ENCODE results near the gene PER1. TPM values are rescaled to one million over a fixed set of nuclear protein-coding genes. Genes with fewer than 3 reads are reported as not detected.

Gene PER1, protein sequence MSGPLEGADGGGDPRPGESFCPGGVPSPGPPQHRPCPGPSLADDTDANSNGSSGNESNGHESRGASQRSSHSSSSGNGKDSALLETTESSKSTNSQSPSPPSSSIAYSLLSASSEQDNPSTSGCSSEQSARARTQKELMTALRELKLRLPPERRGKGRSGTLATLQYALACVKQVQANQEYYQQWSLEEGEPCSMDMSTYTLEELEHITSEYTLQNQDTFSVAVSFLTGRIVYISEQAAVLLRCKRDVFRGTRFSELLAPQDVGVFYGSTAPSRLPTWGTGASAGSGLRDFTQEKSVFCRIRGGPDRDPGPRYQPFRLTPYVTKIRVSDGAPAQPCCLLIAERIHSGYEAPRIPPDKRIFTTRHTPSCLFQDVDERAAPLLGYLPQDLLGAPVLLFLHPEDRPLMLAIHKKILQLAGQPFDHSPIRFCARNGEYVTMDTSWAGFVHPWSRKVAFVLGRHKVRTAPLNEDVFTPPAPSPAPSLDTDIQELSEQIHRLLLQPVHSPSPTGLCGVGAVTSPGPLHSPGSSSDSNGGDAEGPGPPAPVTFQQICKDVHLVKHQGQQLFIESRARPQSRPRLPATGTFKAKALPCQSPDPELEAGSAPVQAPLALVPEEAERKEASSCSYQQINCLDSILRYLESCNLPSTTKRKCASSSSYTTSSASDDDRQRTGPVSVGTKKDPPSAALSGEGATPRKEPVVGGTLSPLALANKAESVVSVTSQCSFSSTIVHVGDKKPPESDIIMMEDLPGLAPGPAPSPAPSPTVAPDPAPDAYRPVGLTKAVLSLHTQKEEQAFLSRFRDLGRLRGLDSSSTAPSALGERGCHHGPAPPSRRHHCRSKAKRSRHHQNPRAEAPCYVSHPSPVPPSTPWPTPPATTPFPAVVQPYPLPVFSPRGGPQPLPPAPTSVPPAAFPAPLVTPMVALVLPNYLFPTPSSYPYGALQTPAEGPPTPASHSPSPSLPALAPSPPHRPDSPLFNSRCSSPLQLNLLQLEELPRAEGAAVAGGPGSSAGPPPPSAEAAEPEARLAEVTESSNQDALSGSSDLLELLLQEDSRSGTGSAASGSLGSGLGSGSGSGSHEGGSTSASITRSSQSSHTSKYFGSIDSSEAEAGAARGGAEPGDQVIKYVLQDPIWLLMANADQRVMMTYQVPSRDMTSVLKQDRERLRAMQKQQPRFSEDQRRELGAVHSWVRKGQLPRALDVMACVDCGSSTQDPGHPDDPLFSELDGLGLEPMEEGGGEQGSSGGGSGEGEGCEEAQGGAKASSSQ (N-terminal part only)
- total RNA-seq (161 TPM), polyA plus RNA-seq (ENCODE audit: insufficient read depth, low read depth, low replicate concordance) (25.2 TPM)
- long read RNA-seq, donor 1, partial matches to known transcripts, result 0 of 6 reads
- long read RNA-seq, donor 1, other reads (novel, unspliced or antisense), result 0 of 6 reads
- long read RNA-seq, donor 2, partial matches to known transcripts, result 0 of 6 reads
- long read RNA-seq, donor 2, other reads (novel, unspliced or antisense), result 0 of 6 reads
- long read RNA-seq, donor 3, partial matches to known transcripts, result 0 of 7 reads
- long read RNA-seq, donor 3, other reads (novel, unspliced or antisense), result 0 of 7 reads
- long read RNA-seq, donor 4, result 0 reads
- long read RNA-seq, donor 5, result 0 reads
- long read RNA-seq, donor 6, partial matches to known transcripts, result 0 of 3 reads
- long read RNA-seq, donor 6, other reads (novel, unspliced or antisense), result 0 of 3 reads
- long read RNA-seq, donor 7, partial matches to known transcripts, result 47 of 86 reads
- long read RNA-seq, donor 7, other reads (novel, unspliced or antisense), result 37 of 86 reads
- long read RNA-seq, donor 8, partial matches to known transcripts, result 0 of 6 reads
- long read RNA-seq, donor 8, other reads (novel, unspliced or antisense), result 0 of 6 reads
- long read RNA-seq, donor 9, partial matches to known transcripts, result 0 of 5 reads
- long read RNA-seq, donor 9, other reads (novel, unspliced or antisense), result 0 of 5 reads
- long read RNA-seq, donor 10, transcript PER1-207 (2 exons, 540 nt), result major isoform, 5 of 34 reads
- long read RNA-seq, donor 10, partial matches to known transcripts, result 20 of 34 reads
- long read RNA-seq, donor 10, other reads (novel, unspliced or antisense), result 0 of 34 reads

- H3K27ac ChIP-seq (ENCODE audit: low read depth in 2 of 2, low read length in 2 of 2), result peak within 1 kb of the TSS; percentile 99 to 100
- H3K9ac ChIP-seq (ENCODE audit: low read length in 3 of 3), result peak within 1 kb of the TSS; percentile 72 to 98 (median 96)
- FAIRE-seq (peak; percentile 90), DNase-seq (peak; percentile 95 to 98 (median 97))
- H3K4me3 ChIP-seq (ENCODE audit: low read length in 3 of 3), result peak within 1 kb of the TSS; percentile 64 to 99 (median 94)
- H3K9me3 ChIP-seq (ENCODE audit: control insufficient read depth in 2 of 3, insufficient read depth in 1 of 3, low read length in 3 of 3), result no peaks in the 10 kb centered on the region
- H3K36me3 ChIP-seq (ENCODE audit: control insufficient read depth in 2 of 3, insufficient read depth in 3 of 3, low read length in 3 of 3), result peaks cover 0 to 44% (median 26%) of the 10 kb centered on the region in 3 donors
- H3K4me1 ChIP-seq (ENCODE audit: control insufficient read depth in 2 of 3, insufficient read depth in 2 of 3, low read depth in 1 of 3, low read length in 3 of 3), result peaks cover 5 to 29% (median 21%) of the 10 kb centered on the region in 3 donors
- TF ChIP-seq, protein P1, sequence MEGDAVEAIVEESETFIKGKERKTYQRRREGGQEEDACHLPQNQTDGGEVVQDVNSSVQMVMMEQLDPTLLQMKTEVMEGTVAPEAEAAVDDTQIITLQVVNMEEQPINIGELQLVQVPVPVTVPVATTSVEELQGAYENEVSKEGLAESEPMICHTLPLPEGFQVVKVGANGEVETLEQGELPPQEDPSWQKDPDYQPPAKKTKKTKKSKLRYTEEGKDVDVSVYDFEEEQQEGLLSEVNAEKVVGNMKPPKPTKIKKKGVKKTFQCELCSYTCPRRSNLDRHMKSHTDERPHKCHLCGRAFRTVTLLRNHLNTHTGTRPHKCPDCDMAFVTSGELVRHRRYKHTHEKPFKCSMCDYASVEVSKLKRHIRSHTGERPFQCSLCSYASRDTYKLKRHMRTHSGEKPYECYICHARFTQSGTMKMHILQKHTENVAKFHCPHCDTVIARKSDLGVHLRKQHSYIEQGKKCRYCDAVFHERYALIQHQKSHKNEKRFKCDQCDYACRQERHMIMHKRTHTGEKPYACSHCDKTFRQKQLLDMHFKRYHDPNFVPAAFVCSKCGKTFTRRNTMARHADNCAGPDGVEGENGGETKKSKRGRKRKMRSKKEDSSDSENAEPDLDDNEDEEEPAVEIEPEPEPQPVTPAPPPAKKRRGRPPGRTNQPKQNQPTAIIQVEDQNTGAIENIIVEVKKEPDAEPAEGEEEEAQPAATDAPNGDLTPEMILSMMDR (IDR thresholded peaks at IDR 0.05; ENCODE audit: borderline replicate concordance, extremely low read depth, insufficient read depth), result no peak
- H3K27me3 ChIP-seq (ENCODE audit: control insufficient read depth, insufficient read depth, low read length), result no peaks in the 10 kb centered on the region
- intact Hi-C loops (cut with DNase I), result no loop called here
These were observed at the start of gene PER1 for GRCh38 chr17:8152112-8152775. Gene PER1, minus strand, starts transcription at chr17:8152404. Its CDS starts 1,698 bp downstream, at chr17:8150706.

DNA sequence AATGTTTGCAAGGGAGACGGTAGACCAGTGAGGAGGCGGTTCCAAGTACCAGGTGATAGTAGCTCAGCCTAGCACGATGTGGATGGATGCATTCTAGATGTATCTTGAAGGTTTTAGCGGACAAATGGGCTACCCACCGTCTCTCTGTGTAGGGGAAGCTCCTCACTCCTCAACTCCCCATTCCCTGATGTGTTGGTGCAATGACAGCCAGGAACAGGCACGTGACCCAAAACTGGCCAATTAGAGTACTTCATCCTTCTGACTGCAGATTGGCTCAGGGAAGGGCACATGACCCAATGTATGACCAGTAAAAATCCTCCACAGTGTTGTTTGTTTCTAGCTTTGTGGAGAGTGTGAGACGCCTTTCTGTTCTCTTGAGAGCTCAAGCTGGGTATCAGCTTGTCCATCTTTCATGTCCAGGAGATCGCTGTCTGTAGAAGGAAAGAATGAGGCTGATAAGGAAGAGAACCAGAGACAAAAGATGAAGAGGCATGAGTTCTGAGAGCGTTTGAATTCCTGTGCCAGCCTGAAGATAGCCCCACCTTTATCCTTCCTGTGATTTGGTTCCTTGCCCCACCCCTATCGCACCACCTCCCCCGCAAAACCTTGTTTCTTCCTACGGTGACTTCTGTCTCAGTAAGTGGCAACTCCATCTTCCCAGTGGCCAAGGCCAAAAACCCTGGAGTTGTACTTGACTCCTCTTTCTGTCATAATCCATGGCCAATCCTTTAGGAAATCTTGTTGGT is 40.0 kb upstream of the PER1 start:
- FAIRE-seq (peak; percentile 94), DNase-seq (peak; percentile 73 to 96 (median 88))
- H3K4me3 ChIP-seq (ENCODE audit: low read length in 3 of 3), result peak overlapping the region; percentile 52 to 78 (median 56)
- H3K4me1 ChIP-seq (ENCODE audit: control insufficient read depth in 2 of 3, insufficient read depth in 2 of 3, low read depth in 1 of 3, low read length in 3 of 3), result peaks cover 5 to 34% (median 20%) of the 10 kb centered on the region in 3 donors
- H3K9me3 ChIP-seq (ENCODE audit: control insufficient read depth in 2 of 3, insufficient read depth in 1 of 3, low read length in 3 of 3), result no peaks in the 10 kb centered on the region
- intact Hi-C loops (cut with DNase I), result no loop called here
- H3K27ac ChIP-seq (ENCODE audit: low read depth in 2 of 2, low read length in 2 of 2), result peak overlapping the region in 1 of 2 donors; percentile 85
- H3K27me3 ChIP-seq (ENCODE audit: control insufficient read depth, insufficient read depth, low read length), result no peaks in the 10 kb centered on the region
- TF ChIP-seq, protein P1 (IDR thresholded peaks at IDR 0.05; ENCODE audit: borderline replicate concordance, extremely low read depth, insufficient read depth), result no peak
- no peaks in the 10 kb centered on the region for H3K36me3 ChIP-seq (ENCODE audit: control insufficient read depth in 2 of 3, insufficient read depth in 3 of 3, low read length in 3 of 3)
- H3K9ac ChIP-seq (ENCODE audit: low read length in 3 of 3), result peak overlapping the region; percentile 42 to 56 (median 56)
